ENCODE data around the gene PHACTR3.
"Not testable (repeated sequence)": the region's sequence is repeated elsewhere in the genome, so short reads cannot be mapped to it uniquely, and the experiment has no call there.

The PHACTR3 gene

GRCh38 chr20:59603781-59604541, at the start of gene PHACTR3:
TSS of gene PHACTR3 (plus strand) at chr20:59604540. CDS start at chr20:59605015, 475 bp downstream.
- peak; percentile 79 for DNase-seq (ENCODE audit: low spot score)

GRCh38 chr20:59557733-59558529, 46.4 kb upstream of the PHACTR3 start:
- DNase-seq (ENCODE audit: low spot score): not testable (repeated sequence)

GRCh38 chr20:59559024-59559817, 45.1 kb upstream of the PHACTR3 start:
- no peak for DNase-seq (ENCODE audit: low spot score)

GRCh38 chr20:59559863-59560262, 44.5 kb upstream of the PHACTR3 start:
- no peak for DNase-seq (ENCODE audit: low spot score)

GRCh38 chr20:59560588-59561227, 43.6 kb upstream of the PHACTR3 start:
- no peak for DNase-seq (ENCODE audit: low spot score)

- no peak for DNase-seq (ENCODE audit: low spot score)
Measured at GRCh38 chr20:59561228-59561605, 43.1 kb upstream of the PHACTR3 start.

- no peak for DNase-seq (ENCODE audit: low spot score)
Measured at GRCh38 chr20:59561614-59562277, 42.6 kb upstream of the PHACTR3 start.

GRCh38 chr20:59564171-59564570, 40.2 kb upstream of the PHACTR3 start:
- no peak for DNase-seq (ENCODE audit: low spot score)

- DNase-seq (ENCODE audit: low spot score): no peak
Measured at GRCh38 chr20:59564943-59565342, 39.4 kb upstream of the PHACTR3 start.

GRCh38 chr20:59565768-59566461, 38.4 kb upstream of the PHACTR3 start:
- DNase-seq (ENCODE audit: low spot score): no peak

- no peak for DNase-seq (ENCODE audit: low spot score)
Measured at GRCh38 chr20:59566631-59567524, 37.5 kb upstream of the PHACTR3 start.

GRCh38 chr20:59567585-59568508, 36.5 kb upstream of the PHACTR3 start:
- no peak for DNase-seq (ENCODE audit: low spot score)

- DNase-seq (ENCODE audit: low spot score): no peak
Measured at GRCh38 chr20:59568509-59569024, 35.8 kb upstream of the PHACTR3 start.

GRCh38 chr20:59569305-59569704, 35.0 kb upstream of the PHACTR3 start:
- DNase-seq (ENCODE audit: low spot score): no peak

- no peak for DNase-seq (ENCODE audit: low spot score)
Measured at GRCh38 chr20:59571151-59571550, 33.2 kb upstream of the PHACTR3 start.

- peak; percentile 74 for DNase-seq (ENCODE audit: low spot score)
Measured at GRCh38 chr20:59571551-59572314, 32.6 kb upstream of the PHACTR3 start.

GRCh38 chr20:59572515-59572914, 31.8 kb upstream of the PHACTR3 start:
- no peak for DNase-seq (ENCODE audit: low spot score)

- no peak for DNase-seq (ENCODE audit: low spot score)
Measured at GRCh38 chr20:59573837-59574236, 30.5 kb upstream of the PHACTR3 start.
